ENCODE data around the gene SLC16A6.
"Not testable (repeated sequence)": the region's sequence is repeated elsewhere in the genome, so short reads cannot be mapped to it uniquely, and the experiment has no call there.

The SLC16A6 gene

DNA sequence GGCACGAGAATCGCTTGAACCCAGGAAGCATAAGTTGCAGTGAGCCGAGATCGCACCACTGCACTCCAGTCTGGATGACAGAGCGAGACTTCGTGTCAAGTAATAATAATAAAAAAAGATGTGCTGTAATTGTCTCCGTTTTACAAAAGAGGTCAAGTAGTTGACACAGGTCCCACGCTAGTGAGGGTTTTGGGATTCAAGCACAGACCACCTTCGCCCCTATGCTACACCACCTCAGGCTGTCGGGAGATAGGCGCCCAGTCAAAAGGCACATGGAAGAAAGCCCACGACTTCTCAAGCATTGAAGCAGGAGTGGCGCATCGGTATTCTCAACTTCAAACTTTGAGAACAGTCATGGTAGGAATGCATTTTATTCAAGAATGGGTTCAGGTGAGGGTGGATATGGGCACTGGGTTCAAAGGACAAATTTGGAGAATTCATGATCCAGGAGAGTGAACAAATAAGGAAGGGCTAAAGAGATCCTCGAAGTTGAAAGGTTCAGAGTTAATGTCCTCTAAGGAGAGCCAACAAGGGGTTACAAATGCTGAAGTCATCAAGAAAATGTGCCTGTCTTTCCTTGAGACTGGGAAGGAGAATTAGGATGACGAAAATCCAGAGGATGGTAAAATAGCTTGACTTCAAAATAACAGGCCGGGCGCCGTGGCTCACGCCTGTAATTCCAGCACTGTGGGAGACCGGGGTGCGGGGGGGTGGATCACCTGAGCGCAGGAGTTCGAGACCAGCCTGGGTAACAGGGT is 44.5 kb downstream of the SLC16A6 start:
- DNase-seq: no peak

DNA sequence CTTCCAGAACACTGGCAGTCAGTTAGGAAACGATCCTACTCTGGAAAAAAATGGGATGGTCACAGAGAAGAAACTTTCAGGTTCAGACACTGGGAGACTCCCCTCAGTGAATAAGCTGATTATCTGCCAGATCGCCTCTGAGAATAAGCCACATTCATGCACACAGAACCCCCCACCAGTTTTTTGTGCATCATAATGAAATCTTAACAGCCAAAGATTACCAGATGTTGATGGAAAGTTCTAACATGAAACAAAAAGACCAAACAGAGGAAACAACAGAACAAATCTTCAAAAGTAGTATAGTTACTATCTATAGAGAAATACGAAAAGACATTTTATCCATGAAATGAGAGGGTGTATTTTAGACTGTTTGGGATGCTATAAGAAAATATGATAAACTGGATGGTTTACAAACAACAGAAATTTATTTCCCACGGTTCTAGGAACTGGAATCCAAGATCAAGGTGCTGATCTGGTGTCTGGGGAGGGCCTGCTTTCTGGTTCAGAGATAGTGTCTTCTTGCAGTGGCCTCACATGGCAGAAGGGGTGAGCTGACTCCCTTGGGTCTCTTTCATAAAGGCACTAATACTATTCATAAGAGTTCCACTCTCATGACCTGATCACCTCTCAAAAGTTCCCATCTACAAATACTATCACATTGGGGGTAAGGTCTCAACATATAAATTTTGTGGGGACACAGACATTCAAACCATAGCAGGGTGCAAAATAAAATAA is 51.1 kb downstream of the SLC16A6 start:
- no peak for DNase-seq

- DNase-seq: no peak
Measured at GRCh38 chr17:68238871-68239253, 52.1 kb downstream of the SLC16A6 start.

DNA sequence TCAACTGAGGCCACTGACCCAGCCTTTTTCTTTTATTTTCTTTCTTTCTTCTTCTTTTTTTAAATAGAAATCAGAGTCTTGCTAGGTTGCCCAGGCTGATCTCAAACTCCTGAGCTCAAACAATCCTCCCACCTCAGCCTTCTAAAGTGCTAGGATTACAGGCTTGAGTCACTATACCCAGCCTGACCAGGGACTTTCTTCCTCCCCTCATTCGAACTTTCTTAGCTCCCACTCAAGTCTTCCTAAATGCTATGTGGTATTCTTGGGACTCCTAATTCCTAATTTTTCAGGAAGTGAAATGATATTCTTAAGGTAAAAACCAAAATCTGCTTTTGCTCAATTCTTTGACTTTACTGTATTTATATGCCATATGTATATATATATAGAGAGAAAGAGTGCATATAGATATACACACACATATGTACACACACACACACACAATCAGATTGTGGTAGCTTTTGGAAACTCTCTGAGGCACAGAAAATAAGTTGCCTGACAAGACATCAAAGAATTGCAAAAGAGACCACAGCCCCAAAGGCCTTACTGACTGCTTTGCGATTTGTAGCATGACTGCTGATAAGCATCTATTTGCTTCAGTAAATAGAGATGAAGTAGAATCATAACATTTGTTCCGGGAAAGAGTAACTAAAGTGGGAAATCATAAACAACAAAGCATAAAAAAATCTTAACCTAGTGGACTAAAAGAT is 52.6 kb downstream of the SLC16A6 start:
- DNase-seq: no peak

- not testable (repeated sequence) for DNase-seq
Measured at GRCh38 chr17:68237369-68238163, 53.4 kb downstream of the SLC16A6 start.

DNA sequence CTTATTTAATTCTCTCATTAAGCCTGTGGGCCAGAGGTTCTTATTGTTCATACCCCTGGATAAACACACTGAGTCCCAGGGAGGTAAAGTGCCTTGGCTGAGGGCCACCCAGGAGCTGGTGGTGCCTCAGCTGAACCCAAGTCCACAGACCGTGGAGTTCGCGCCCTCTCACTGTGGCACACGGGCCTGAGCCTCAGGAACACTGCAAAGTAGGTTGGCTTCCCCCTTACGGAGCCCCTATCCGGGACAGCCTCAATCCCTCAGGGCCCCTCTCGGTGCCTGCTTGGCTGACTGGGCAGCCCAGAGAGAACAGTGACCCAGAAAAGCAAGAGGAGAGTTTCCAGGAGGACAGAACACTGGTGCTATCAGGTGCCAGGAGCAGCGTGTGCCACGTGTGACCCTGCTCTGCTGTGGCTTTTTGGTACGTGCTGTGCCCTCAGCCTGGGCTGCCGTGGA is 55.6 kb downstream of the SLC16A6 start:
- not testable (repeated sequence) for DNase-seq

GRCh38 chr17:68234726-68235335 is 56.1 kb downstream of the SLC16A6 start:
- not testable (repeated sequence) for DNase-seq

DNA sequence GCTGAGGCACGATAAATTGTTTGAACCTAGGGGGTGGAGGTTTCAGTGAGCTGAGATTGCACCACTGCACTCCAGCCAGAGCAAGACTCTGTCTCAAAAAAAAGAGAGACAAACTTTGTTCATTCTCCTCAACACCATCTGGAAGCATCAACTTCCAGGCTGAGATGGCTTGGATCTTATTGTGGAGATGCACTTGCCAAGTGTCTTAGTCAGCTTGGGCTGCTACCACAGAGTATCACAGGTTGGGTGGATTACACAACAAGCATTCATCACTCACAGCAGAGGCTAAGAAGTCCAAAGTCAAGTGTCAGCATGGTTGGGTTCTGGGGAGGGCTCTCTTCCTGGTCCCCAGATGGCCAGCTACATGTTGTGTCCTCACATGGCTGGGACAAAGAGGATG is 58.2 kb downstream of the SLC16A6 start:
- DNase-seq: not testable (repeated sequence)

DNA sequence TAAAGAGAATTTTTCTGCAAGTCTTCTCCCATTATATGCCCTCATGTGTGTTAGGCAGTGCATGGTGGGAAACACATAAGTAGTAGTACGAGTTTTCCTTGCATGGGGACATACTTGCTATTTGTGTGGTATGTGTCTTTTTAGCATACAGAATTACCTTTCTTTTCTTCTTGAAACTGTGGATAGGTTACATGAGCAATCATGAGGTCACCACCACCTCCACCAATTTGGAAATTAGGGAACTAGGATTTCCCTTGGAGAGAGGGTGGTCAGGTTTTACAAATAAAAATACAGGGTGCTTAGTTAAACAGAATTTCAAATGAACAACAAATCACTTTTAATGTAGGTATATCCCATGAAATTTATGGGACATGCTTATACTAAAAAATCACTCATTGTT is 59.4 kb downstream of the SLC16A6 start:
- DNase-seq: no peak

GRCh38 chr17:68231131-68231530 is 59.8 kb downstream of the SLC16A6 start:
- DNase-seq: not testable (repeated sequence)

DNA sequence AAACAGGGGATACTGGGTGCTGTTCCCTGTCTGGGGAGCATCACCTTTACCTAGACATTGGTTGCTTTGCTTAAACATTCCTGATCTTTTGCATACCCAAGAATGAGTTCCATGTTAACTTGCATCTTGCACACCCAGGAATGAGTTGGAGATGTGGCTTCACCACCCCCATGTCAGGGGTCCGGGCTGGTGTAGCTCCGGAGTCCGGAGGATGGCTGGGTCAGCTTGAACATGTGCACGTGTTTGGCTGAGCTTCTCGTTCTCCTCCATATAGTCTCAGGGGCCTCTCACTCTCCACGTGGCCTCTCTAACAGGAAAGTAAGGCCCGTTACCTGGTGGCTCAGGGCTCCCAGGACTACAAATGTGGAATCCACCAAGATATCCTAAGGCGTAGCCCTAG is 61.3 kb downstream of the SLC16A6 start:
- no peak for DNase-seq

GRCh38 chr17:68228817-68229570 is 61.9 kb downstream of the SLC16A6 start:
- DNase-seq: no peak

- DNase-seq: not testable (repeated sequence)
Measured at GRCh38 chr17:68228039-68228680, 62.8 kb downstream of the SLC16A6 start.

DNA sequence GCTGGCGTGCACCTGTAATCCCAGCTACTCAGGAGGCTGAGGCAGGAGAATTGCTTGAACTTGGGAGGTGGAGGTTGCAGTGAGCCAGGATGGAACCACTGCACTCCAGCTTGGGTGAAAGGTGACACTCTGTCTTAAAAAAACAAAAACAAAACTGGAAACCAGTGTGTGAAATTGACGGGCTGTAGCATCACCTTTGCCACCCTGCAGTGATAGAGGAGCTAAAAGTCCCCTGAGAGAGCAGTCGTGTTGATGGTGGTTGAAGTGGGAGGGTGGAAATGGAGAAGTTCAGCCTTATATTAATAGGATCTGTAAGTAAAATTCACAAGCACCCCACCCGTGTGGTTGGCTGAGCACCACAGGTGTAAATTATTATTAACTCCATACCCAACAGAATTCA is 65.9 kb downstream of the SLC16A6 start:
- DNase-seq: not testable (repeated sequence)

DNA sequence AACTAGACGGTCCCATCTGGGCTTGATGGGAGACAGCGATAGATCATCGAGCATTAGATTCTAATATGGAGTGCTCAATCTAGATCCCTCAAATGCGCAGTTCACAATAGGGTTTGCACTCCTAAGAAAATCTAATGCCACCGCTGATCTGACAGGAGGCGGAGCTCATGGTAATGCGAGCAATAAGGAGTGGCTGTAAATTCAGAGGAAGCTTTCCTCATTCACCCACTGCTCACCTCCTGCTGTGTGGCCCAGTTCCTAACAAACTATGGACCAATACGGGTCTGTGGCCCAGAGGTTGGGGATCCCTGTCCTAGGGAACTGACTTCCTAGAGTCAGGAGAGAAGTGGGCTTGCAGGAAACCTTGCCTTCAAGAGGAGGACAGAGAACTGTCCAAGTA is 68.3 kb downstream of the SLC16A6 start:
- DNase-seq: no peak

- DNase-seq: no peak
Measured at GRCh38 chr17:68221786-68222185, 69.1 kb downstream of the SLC16A6 start.

DNA sequence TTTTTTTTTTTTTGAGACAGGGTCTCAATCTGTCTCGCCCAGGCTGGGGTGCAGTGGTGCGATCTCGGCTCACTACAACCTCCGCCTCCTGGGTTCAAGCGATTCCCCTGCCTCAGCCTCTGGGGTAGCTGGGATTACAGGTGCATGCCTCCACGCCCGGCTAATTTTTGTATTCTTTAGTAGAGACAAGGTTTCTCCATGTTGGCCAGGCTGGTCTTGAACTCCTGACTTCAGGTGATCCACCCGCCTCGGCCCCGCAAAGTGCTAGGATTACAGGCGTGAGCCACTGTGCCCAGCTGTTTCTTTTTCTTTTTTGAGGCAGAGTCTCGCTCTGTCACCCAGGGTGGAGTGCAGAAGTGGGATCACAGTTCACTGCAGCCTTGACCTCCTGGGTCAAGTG is 70.1 kb downstream of the SLC16A6 start:
- DNase-seq: not testable (repeated sequence)

DNA sequence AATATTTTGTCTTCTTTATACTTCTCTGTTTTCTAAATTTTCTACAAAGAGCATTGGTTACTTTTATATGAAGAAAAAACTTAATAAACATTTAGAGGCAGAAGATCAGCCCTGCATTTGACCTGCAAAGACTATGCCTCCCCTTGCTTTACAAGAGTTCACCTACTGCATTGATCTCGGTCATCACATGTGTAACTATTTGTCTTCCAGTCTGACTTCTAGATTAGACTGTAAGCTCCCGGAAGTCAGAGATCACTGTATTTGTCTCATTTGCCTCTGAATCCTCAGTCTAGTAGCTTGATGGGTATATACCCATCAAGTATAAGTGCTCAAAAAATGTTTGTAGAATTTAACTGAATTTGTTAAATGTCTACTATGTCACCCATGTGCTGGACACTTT is 70.7 kb downstream of the SLC16A6 start:
- not testable (repeated sequence) for DNase-seq

GRCh38 chr17:68219429-68219828 is 71.5 kb downstream of the SLC16A6 start:
- not testable (repeated sequence) for DNase-seq
